ENCODE measurements around the gene PRMT1. TPM values are rescaled to one million over a fixed set of nuclear protein-coding genes. Genes with fewer than 3 reads are reported as not detected.

The PRMT1 gene
- total and polyA plus RNA-seq, 2 donors (not counting 1 experiment from before 2014, with no cell fraction given) = 175 to 310 TPM

DNA sequence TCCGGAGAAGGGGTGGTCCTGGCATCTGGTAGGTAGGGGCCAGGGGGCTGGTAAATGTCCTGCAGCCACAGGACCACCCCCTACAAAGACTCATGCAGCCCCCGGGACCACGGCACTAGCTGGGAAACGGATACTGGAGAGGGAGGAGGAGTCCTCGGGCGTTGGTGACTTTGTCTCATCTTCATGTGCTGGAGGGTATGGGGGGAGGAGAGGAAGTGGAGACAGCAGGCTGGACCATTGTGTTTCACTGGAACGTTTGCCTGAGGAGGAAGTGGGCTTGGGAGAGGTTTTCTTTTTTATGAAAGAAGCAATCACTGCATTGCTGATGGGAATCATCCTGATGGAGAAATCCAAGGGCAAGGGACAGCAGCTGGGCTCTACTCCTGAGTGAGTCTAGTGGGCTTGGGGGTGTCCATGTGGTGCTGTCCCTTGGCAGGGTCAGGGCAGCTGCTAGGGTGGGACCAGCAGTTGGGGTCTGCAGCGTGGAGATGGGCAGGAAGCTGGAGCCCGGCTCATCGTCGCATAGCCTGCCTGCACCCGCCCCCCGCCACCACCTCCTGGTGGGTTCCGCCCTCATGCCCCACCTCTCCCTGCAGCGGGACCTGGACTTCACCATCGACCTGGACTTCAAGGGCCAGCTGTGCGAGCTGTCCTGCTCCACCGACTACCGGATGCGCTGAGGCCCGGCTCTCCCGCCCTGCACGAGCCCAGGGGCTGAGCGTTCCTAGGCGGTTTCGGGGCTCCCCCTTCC is 10.7 kb downstream of the PRMT1 start:
- H4K20me1 ChIP-seq (ENCODE audit: control insufficient read depth, insufficient read depth, low read length, poor library complexity, severe bottlenecking) = peaks cover 54% of the 10 kb centered on the region
- peaks cover 25% of the 10 kb centered on the region in 2 donors for H3K4me1 ChIP-seq (ENCODE audit: control insufficient read depth in 2 of 2, insufficient read depth in 2 of 2, low read length in 2 of 2)
- intact Hi-C loops (cut with micrococcal nuclease) = no loop called here
- no peak overlapping the region for H3K27ac ChIP-seq (ENCODE audit: low read length in 2 of 2)
- Mint-ChIP-seq H3K27ac (no peak overlapping the region), H3K4me1 (peaks cover 22% of the 10 kb centered on the region), H3K9me3 (ENCODE audit: insufficient read depth) (no peaks in the 10 kb centered on the region), H3K27me3 (peaks cover 23% of the 10 kb centered on the region), H3K4me3 (no peak overlapping the region)
- H3K9me3 ChIP-seq (ENCODE audit: control extremely low read depth in 1 of 3, control insufficient read depth in 2 of 3, insufficient read depth in 1 of 3, low read length in 2 of 3) = peaks cover 0 to 8% (median 0%) of the 10 kb centered on the region in 3 donors
- no peak overlapping the region for H3K4me3 ChIP-seq (ENCODE audit: control extremely low read depth in 1 of 5, extremely low read depth in 1 of 5, insufficient read depth in 1 of 5, low read depth in 2 of 5, low read length in 4 of 5)
- no peak for DNase-seq
- ChIA-PET CTCF (interaction anchor here (0.6 to 1.4 kb wide), 4 partner anchors 12 to 141 kb away, joined by 3 to 6 read pairs (median 3); no protein-coding TSS in a partner anchor), POLR2A (interaction anchor here (0.7 kb wide), 1 partner anchor 548 kb away, joined by 3 read pairs; no protein-coding TSS in a partner anchor)
- 75% methylated on average over 20 of the region's 26 CpGs for WGBS (ENCODE audit: insufficient coverage)
- no peak for TF ChIP-seq EZH2 (IDR thresholded peaks at IDR 0.05; ENCODE audit: borderline replicate concordance, insufficient read depth, low read depth, low read length, poor library complexity, severe bottlenecking)
- TF ChIP-seq, protein P1, sequence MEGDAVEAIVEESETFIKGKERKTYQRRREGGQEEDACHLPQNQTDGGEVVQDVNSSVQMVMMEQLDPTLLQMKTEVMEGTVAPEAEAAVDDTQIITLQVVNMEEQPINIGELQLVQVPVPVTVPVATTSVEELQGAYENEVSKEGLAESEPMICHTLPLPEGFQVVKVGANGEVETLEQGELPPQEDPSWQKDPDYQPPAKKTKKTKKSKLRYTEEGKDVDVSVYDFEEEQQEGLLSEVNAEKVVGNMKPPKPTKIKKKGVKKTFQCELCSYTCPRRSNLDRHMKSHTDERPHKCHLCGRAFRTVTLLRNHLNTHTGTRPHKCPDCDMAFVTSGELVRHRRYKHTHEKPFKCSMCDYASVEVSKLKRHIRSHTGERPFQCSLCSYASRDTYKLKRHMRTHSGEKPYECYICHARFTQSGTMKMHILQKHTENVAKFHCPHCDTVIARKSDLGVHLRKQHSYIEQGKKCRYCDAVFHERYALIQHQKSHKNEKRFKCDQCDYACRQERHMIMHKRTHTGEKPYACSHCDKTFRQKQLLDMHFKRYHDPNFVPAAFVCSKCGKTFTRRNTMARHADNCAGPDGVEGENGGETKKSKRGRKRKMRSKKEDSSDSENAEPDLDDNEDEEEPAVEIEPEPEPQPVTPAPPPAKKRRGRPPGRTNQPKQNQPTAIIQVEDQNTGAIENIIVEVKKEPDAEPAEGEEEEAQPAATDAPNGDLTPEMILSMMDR (IDR thresholded peaks at IDR 0.05) = no peak
- peaks cover 0 to 44% of the 10 kb centered on the region in 2 experiments for H3K36me3 ChIP-seq (replicated peaks in 1 of 2; ENCODE audit: control extremely low read depth in 1 of 2, control insufficient read depth in 1 of 2, extremely low read depth in 1 of 2, insufficient read depth in 2 of 2, low read length in 1 of 2)
- ATAC-seq (ENCODE audit: low read depth) = no peak
- H2AFZ ChIP-seq (ENCODE audit: insufficient read depth, low read depth, low read length, poor library complexity, severe bottlenecking) = no peak overlapping the region
- no peak overlapping the region for H3K4me2 ChIP-seq (replicated peaks; ENCODE audit: low read depth, low read length, poor library complexity, severe bottlenecking)
- peaks cover 0 to 33% (median 13%) of the 10 kb centered on the region in 4 experiments for H3K27me3 ChIP-seq (replicated peaks in 1 of 4; ENCODE audit: control extremely low read depth in 1 of 4, control insufficient read depth in 3 of 4, insufficient read depth in 4 of 4, low read length in 3 of 4)
- H3K79me2 ChIP-seq (ENCODE audit: control insufficient read depth, insufficient read depth, low read length) = peaks cover 9% of the 10 kb centered on the region
- H3K9ac ChIP-seq (ENCODE audit: low read length) = no peak overlapping the region

DNA sequence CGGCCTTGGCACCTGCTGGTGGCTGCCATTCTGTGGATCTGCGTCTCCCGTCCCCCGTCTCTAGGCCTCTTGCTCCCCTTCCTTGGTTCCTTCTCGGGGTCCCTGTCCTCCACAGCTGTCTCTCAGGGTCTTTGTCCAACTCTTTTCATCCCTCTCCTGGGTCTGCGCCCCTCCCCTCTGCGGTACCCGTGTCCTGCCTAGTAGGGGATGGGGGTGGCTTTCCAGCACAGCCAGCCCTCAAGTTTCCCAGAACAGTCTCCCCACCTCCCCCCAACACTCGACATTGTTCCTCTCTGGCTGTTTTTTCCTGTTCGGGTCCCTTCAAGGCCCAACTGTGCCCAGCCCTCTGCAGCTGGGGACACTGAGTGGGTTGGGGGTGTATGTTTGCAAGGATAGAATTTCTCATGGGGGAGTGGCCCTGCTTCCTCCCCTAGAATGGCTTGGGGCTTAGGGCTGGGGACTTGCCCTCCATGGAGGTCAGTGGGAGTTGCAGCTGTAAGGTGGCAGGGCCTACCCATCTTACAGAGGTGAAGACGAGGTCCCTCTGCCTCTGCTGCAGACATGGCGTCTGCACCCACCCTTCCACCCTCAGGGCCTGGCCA is 11.6 kb downstream of the PRMT1 start:
- DNase-seq (no peak), ATAC-seq (ENCODE audit: low read depth) (no peak)
- CTCF ChIA-PET = interaction anchor here (0.6 kb wide), 2 partner anchors 13 to 38 kb away, joined by 3 to 6 read pairs; no protein-coding TSS in a partner anchor
- Histone ChIP-seq H3K4me1 (ENCODE audit: control insufficient read depth in 2 of 2, insufficient read depth in 2 of 2, low read length in 2 of 2) (peaks cover 25% of the 10 kb centered on the region in 2 donors), H3K4me2 (replicated peaks; ENCODE audit: low read depth, low read length, poor library complexity, severe bottlenecking) (no peak overlapping the region), H4K20me1 (ENCODE audit: control insufficient read depth, insufficient read depth, low read length, poor library complexity, severe bottlenecking) (peaks cover 49% of the 10 kb centered on the region), H3K9ac (ENCODE audit: low read length) (no peak overlapping the region), H3K4me3 (ENCODE audit: control extremely low read depth in 1 of 5, extremely low read depth in 1 of 5, insufficient read depth in 1 of 5, low read depth in 2 of 5, low read length in 4 of 5) (no peak overlapping the region), H3K27me3 (replicated peaks in 1 of 4; ENCODE audit: control extremely low read depth in 1 of 4, control insufficient read depth in 3 of 4, insufficient read depth in 4 of 4, low read length in 3 of 4) (peaks cover 0 to 33% (median 14%) of the 10 kb centered on the region in 4 experiments), H2AFZ (ENCODE audit: insufficient read depth, low read depth, low read length, poor library complexity, severe bottlenecking) (no peak overlapping the region), H3K79me2 (ENCODE audit: control insufficient read depth, insufficient read depth, low read length) (peaks cover 7% of the 10 kb centered on the region), H3K27ac (ENCODE audit: low read length in 2 of 2) (no peak overlapping the region), H3K36me3 (replicated peaks in 1 of 2; ENCODE audit: control extremely low read depth in 1 of 2, control insufficient read depth in 1 of 2, extremely low read depth in 1 of 2, insufficient read depth in 2 of 2, low read length in 1 of 2) (peaks cover 0 to 40% of the 10 kb centered on the region in 2 experiments), H3K9me3 (ENCODE audit: control extremely low read depth in 1 of 3, control insufficient read depth in 2 of 3, insufficient read depth in 1 of 3, low read length in 2 of 3) (peaks cover 0 to 8% (median 0%) of the 10 kb centered on the region in 3 donors)
- Mint-ChIP-seq H3K27me3 (peaks cover 28% of the 10 kb centered on the region), H3K27ac (no peak overlapping the region), H3K4me3 (no peak overlapping the region), H3K4me1 (peaks cover 22% of the 10 kb centered on the region), H3K9me3 (ENCODE audit: insufficient read depth) (no peaks in the 10 kb centered on the region)
- POLR2A ChIA-PET = no interaction called here
- WGBS (ENCODE audit: insufficient coverage) = 92% methylated on average over 5 of the region's 12 CpGs
- intact Hi-C loops (cut with micrococcal nuclease) = no loop called here
- TF ChIP-seq EZH2 (IDR thresholded peaks at IDR 0.05; ENCODE audit: borderline replicate concordance, insufficient read depth, low read depth, low read length, poor library complexity, severe bottlenecking) = no peak
- TF ChIP-seq, protein P1 (IDR thresholded peaks at IDR 0.05) = no peak

Measured in B cell (primary cell).